Measurements from ENCODE around the gene PTGR2. TPM values are rescaled to one million over a fixed set of nuclear protein-coding genes. Genes with fewer than 3 reads are reported as not detected.

Gene PTGR2
- total RNA-seq, 4 donors from 2014 or later, result 9.5 to 26.4 (median 17.2) TPM

- TF ChIP-seq CTCF (IDR thresholded peaks at IDR 0.05; ENCODE audit: low read depth), result no peak
These were observed 37.5 kb upstream of the PTGR2 start for GRCh38 chr14:73814153-73814552.

GRCh38 chr14:73815849-73816248 is 35.8 kb upstream of the PTGR2 start:
- no peak for TF ChIP-seq CTCF (IDR thresholded peaks at IDR 0.05; ENCODE audit: low read depth)

DNA sequence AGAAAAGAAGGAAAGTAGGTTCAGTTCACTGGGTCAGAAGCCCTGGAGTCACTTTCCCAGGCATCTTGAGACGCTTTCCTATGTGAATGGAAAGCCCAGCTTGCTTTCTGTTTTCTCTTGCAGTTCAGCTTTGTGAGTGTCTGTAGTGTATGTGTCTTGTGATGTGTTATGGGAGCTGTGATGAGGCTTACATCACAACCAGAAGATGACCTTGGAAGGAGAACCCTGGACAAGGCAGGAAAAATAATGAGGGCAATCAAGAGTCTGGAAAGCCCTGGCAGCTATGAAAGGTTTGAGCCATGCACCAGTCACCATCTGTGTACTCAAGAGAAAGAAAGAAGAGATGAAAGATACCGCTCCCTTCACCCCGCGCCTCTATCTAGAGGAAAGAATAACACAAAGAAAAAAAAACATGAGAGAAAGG is 35.2 kb upstream of the PTGR2 start:
- no peak for TF ChIP-seq CTCF (IDR thresholded peaks at IDR 0.05; ENCODE audit: low read depth)

DNA sequence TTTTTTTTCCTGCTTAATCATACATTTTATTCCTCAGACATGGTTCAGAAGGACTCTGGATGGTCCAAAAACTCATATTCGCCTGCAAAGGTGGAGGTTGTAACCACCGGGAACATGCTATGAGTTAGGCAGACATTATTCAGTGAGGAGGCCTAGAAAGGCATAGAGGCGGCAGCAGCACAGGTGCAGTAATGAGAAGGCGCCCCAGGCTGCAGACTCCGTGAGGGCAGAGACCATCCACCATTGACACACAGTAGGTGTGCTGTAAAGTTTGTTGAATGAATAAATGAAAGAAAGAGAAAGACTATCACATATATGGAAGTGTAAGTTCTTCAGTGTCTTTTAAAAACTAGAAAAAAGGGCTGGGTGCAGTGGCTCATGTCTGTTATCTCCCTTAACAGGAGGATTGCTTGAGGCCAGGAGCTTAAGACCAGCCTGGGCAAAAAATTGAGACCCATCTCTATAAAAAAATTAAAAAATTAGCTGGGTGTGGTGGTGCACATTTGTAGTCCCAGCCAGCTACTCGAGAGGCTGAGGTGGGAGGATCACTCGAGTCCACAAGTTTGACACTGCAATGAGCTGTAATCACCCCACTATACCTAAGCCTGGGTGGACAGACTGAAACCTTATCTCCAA is 34.5 kb upstream of the PTGR2 start:
- no peak for TF ChIP-seq CTCF (IDR thresholded peaks at IDR 0.05; ENCODE audit: low read depth)

DNA sequence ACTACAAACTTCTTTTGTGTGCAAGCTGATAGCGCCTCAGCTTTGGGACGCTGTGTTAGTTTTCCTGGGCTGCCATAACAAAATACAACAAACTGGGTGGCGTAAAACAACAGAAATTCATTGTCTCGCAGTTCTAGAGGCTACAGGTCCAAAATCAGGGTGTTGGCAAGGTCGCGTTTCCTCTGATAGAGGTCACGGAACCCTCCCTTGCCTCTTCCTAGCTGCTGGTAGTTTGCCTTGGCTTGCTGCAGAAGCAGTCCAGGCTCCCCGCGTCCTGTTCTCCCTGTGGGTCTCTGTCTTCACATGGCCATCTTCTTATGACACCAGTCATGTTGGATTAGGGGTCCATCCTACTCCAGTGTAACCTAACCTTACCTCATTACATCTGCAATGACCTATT is 32.8 kb upstream of the PTGR2 start:
- TF ChIP-seq CTCF (IDR thresholded peaks at IDR 0.05; ENCODE audit: low read depth), result no peak

DNA sequence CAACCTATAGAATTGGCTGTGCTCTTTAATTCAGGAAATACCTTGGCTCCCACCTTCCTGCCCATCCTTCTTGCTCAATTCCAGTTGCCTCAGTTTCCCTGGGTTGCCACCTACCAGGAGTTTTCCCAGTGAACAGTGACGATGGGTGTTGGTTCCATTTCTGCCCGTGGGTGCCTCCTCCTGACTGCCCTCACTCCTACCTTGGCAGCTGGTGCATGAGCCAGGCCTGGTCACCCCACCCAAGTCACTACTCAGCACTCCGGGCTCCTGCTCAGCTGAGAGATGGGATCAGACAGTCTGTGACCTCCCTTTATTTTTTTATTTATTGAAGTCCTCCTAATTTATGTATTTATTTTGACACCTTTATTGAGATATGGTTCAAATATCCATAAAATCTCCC is 31.0 kb upstream of the PTGR2 start:
- no peak for TF ChIP-seq CTCF (IDR thresholded peaks at IDR 0.05; ENCODE audit: low read depth)

GRCh38 chr14:73823339-73823885 is 28.2 kb upstream of the PTGR2 start:
- TF ChIP-seq CTCF (IDR thresholded peaks at IDR 0.05; ENCODE audit: low read depth), result no peak

Data from subcutaneous adipose tissue (tissue), 4 donors.